HepG2 (cell line): ENCODE data around the gene MGAT2. TPM values are rescaled to one million over a fixed set of nuclear protein-coding genes. Genes with fewer than 3 reads are reported as not detected.

ENCODE experiments used
- BHLHE40 ChIP-seq: IDR thresholded peaks from 2 replicates; pipeline ENCODE4 v1.6.1; 2011; ENCODE audit warnings: low read length, improper control_type of control experiment
- GATAD1 ChIP-seq: IDR thresholded peaks from 2 replicates; pipeline ENCODE4 v1.6.1; 2016; ENCODE audit warnings: missing genetic modification reagents, missing compliant biosample characterization
- GLMP ChIP-seq: sonication (generic); formaldehyde crosslinking; IDR thresholded peaks from 2 replicates; pipeline ENCODE4 v1.9.0; 2021; ENCODE audit warnings: missing genetic modification reagents, mild to moderate bottlenecking, borderline replicate concordance
- HDAC2 ChIP-seq: sonication (generic); formaldehyde crosslinking; IDR thresholded peaks from 2 replicates; pipeline ENCODE4 v1.4.0; 2020; ENCODE audit warnings: missing genetic modification reagents
- HNRNPH1 ChIP-seq: fragments of 200-400 bp; formaldehyde crosslinking; optimal IDR thresholded peaks from 2 replicates; pipeline ENCODE3; 2017; ENCODE audit warnings: mild to moderate bottlenecking, low read depth, low read length
- NKX3-1 ChIP-seq: sonication (generic); formaldehyde crosslinking; IDR thresholded peaks from 2 replicates; pipeline ENCODE4 v1.5.0; 2020; ENCODE audit warnings: missing genetic modification reagents
- SIN3B ChIP-seq: fragments of 150-350 bp; IDR thresholded peaks from 2 replicates; pipeline ENCODE4 v1.6.1; 2014; ENCODE audit warnings: low read length
- TOPORS ChIP-seq: sonication (generic); formaldehyde crosslinking; IDR thresholded peaks from 2 replicates; pipeline ENCODE4 v1.8.0; 2023; ENCODE audit warnings: mild to moderate bottlenecking, missing genetic modification reagents
- USF2 ChIP-seq, 2 experiments: sonication (generic) in 1 of 2; formaldehyde crosslinking in 1 of 2; IDR thresholded peaks; 2 replicates each; pipeline versions ENCODE4 v1.5.1 to v1.6.1; 2011 to 2020; ENCODE audit warnings: borderline replicate concordance in 1 of 2, low read depth in 1 of 2, low read length in 1 of 2, mild to moderate bottlenecking in 1 of 2, missing genetic modification reagents in 1 of 2, moderate library complexity in 1 of 2
- ZFP41 ChIP-seq: sonication (generic); formaldehyde crosslinking; IDR thresholded peaks from 2 replicates; pipeline ENCODE4 v1.4.0; 2020; ENCODE audit warnings: mild to moderate bottlenecking, missing genetic modification reagents, borderline replicate concordance
- ZSCAN5A ChIP-seq: sonication (generic); formaldehyde crosslinking; IDR thresholded peaks from 2 replicates; pipeline ENCODE4 v1.8.0; 2022; ENCODE audit warnings: mild to moderate bottlenecking, missing genetic modification reagents, borderline replicate concordance
- polyA plus RNA-seq, 8 experiments: library from polyadenylated mRNA; depleted of rRNA in 3 of 8; stranded (reverse) in 7 of 8; unstranded in 1 of 8; fragments of >200 nt; fragmentation: Illumina TruSeq in 4 of 8; extraction: Trizol in 4 of 8; gene quantifications; 2 replicates each; pipeline versions ENCODE4 v1.2.1 to v1.2.3, GENCODE V29; 2011 to 2016; ENCODE audit warnings: low read depth in 4 of 8, missing spikeins in 1 of 8, mixed read lengths in 1 of 8; ENCODE audit not compliant: insufficient read depth in 1 of 8
- total RNA-seq, 5 experiments: library from RNA; depleted of rRNA; stranded (reverse); fragments of >200 nt; fragmentation: Illumina TruSeq; extraction: Trizol; gene quantifications; 2 replicates each; pipeline ENCODE4 v1.2.3, GENCODE V29; 2016; ENCODE audit warnings: low read depth in 1 of 5
- TF ChIP-seq, protein P1 (sequence below): sonication (generic); formaldehyde crosslinking; IDR thresholded peaks from 2 replicates; pipeline ENCODE4 v1.5.0; 2020; ENCODE audit warnings: mild to moderate bottlenecking, missing genetic modification reagents, borderline replicate concordance
- TF ChIP-seq, protein P2 (sequence below): sonication (generic); formaldehyde crosslinking; IDR thresholded peaks from 2 replicates; pipeline ENCODE4 v1.5.1; 2020; ENCODE audit warnings: mild to moderate bottlenecking, missing genetic modification reagents, moderate library complexity

The MGAT2 gene
- total and polyA plus RNA-seq, 2 of the 13 experiments (the other 11 are each of a cell fraction or from before 2014, with no cell fraction given) = 12.9 to 51.9 TPM

GRCh38 chr14:49620182-49621113, at the start of gene MGAT2, which contains the start of gene RPL36AL (continued):
- TF ChIP-seq, protein P1, sequence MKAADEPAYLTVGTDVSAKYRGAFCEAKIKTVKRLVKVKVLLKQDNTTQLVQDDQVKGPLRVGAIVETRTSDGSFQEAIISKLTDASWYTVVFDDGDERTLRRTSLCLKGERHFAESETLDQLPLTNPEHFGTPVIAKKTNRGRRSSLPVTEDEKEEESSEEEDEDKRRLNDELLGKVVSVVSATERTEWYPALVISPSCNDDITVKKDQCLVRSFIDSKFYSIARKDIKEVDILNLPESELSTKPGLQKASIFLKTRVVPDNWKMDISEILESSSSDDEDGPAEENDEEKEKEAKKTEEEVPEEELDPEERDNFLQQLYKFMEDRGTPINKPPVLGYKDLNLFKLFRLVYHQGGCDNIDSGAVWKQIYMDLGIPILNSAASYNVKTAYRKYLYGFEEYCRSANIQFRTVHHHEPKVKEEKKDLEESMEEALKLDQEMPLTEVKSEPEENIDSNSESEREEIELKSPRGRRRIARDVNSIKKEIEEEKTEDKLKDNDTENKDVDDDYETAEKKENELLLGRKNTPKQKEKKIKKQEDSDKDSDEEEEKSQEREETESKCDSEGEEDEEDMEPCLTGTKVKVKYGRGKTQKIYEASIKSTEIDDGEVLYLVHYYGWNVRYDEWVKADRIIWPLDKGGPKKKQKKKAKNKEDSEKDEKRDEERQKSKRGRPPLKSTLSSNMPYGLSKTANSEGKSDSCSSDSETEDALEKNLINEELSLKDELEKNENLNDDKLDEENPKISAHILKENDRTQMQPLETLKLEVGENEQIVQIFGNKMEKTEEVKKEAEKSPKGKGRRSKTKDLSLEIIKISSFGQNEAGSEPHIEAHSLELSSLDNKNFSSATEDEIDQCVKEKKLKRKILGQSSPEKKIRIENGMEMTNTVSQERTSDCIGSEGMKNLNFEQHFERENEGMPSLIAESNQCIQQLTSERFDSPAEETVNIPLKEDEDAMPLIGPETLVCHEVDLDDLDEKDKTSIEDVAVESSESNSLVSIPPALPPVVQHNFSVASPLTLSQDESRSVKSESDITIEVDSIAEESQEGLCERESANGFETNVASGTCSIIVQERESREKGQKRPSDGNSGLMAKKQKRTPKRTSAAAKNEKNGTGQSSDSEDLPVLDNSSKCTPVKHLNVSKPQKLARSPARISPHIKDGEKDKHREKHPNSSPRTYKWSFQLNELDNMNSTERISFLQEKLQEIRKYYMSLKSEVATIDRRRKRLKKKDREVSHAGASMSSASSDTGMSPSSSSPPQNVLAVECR (CRISPR knock-in tag) = peak; percentile 87
- TF ChIP-seq TOPORS (CRISPR knock-in tag) (0 out of 2 replicates have a peak, but pooled peaks have one; percentile 74), HDAC2 (peak; percentile 15; the same call in 1 of the 2 replicates), BHLHE40 (peak; percentile 6; the same call in 1 of the 2 replicates), ZFP41 (CRISPR knock-in tag) (no peak), SIN3B (0 out of 2 replicates have a peak, but pooled peaks have one; percentile 25), NKX3-1 (CRISPR knock-in tag) (0 out of 2 replicates have a peak, but pooled peaks have one; percentile 33), USF2 (IDR thresholded peaks at IDR 0.05; ENCODE audit: low read depth, low read length) (peak; percentile 57; the same call in 1 of the 2 replicates), USF2 (CRISPR knock-in tag; IDR thresholded peaks at IDR 0.05; ENCODE audit: borderline replicate concordance) (peak; percentile 73), GATAD1 (CRISPR knock-in tag) (peak; percentile 68; the same call in 1 of the 2 replicates), GLMP (CRISPR knock-in tag) (no peak), ZSCAN5A (CRISPR knock-in tag) (peak; percentile 73; the same call in 1 of the 2 replicates), HNRNPH1 (no peak)
- TF ChIP-seq, protein P2, sequence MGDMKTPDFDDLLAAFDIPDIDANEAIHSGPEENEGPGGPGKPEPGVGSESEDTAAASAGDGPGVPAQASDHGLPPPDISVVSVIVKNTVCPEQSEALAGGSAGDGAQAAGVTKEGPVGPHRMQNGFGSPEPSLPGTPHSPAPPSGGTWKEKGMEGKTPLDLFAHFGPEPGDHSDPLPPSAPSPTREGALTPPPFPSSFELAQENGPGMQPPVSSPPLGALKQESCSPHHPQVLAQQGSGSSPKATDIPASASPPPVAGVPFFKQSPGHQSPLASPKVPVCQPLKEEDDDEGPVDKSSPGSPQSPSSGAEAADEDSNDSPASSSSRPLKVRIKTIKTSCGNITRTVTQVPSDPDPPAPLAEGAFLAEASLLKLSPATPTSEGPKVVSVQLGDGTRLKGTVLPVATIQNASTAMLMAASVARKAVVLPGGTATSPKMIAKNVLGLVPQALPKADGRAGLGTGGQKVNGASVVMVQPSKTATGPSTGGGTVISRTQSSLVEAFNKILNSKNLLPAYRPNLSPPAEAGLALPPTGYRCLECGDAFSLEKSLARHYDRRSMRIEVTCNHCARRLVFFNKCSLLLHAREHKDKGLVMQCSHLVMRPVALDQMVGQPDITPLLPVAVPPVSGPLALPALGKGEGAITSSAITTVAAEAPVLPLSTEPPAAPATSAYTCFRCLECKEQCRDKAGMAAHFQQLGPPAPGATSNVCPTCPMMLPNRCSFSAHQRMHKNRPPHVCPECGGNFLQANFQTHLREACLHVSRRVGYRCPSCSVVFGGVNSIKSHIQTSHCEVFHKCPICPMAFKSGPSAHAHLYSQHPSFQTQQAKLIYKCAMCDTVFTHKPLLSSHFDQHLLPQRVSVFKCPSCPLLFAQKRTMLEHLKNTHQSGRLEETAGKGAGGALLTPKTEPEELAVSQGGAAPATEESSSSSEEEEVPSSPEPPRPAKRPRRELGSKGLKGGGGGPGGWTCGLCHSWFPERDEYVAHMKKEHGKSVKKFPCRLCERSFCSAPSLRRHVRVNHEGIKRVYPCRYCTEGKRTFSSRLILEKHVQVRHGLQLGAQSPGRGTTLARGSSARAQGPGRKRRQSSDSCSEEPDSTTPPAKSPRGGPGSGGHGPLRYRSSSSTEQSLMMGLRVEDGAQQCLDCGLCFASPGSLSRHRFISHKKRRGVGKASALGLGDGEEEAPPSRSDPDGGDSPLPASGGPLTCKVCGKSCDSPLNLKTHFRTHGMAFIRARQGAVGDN (CRISPR knock-in tag) = peak; percentile 85
